Muscle of leg (tissue), 11 donors: Measurements from ENCODE around the gene OLA1. TPM values are rescaled to one million over a fixed set of nuclear protein-coding genes. Genes with fewer than 3 reads are reported as not detected.
"Not testable (repeated sequence)": the region's sequence is repeated elsewhere in the genome, so short reads cannot be mapped to it uniquely, and the experiment has no call there.

Source experiments
- DNase-seq: peaks from one replicate; pipeline ENCODE4 v3.0.0; 2013
- H3K27ac ChIP-seq: one replicate; pipeline ENCODE4 v1.5.1; 2013; ENCODE audit warnings: mild to moderate bottlenecking, low read length, control low read depth
- H3K27me3 ChIP-seq: one replicate; pipeline ENCODE4 v1.6.1; 2013; ENCODE audit warnings: low read length; ENCODE audit not compliant: control insufficient read depth, insufficient read depth
- H3K36me3 ChIP-seq: one replicate; pipeline ENCODE4 v1.6.1; 2013; ENCODE audit warnings: low read length; ENCODE audit not compliant: control insufficient read depth, insufficient read depth
- H3K4me1 ChIP-seq: one replicate; pipeline ENCODE4 v1.6.1; 2013; ENCODE audit warnings: low read length; ENCODE audit not compliant: control insufficient read depth, insufficient read depth
- H3K4me3 ChIP-seq: one replicate; pipeline ENCODE4 v1.5.1; 2013; ENCODE audit warnings: low read length, control low read depth
- H3K9me3 ChIP-seq: replicated peaks from 2 replicates; pipeline ENCODE4 v1.6.1; 2013; ENCODE audit warnings: low read depth, low read length; ENCODE audit not compliant: control insufficient read depth
- WGBS: methylation state at CpG from one replicate; pipeline ENCODE4 v1.1.5; 2013; ENCODE audit warnings: missing lambda C conversion rate; ENCODE audit not compliant: insufficient coverage; 5-methylcytosine and 5-hydroxymethylcytosine counted together
- polyA plus RNA-seq, 8 donors: library from polyadenylated mRNA; unstranded; fragments of 120-200 nt; gene quantifications; one replicate each; pipeline versions ENCODE4 v1.2.1 to v1.2.3, GENCODE V29; 2013; ENCODE audit warnings: inconsistent platforms in 1 of 8, low replicate concordance in 1 of 8; ENCODE audit not compliant: insufficient read length in 8 of 8, insufficient read depth in 1 of 8
- total RNA-seq: library from RNA; stranded (reverse); fragments of 120-200 nt; gene quantifications from one replicate; pipeline ENCODE4 v1.2.4, GENCODE V29; 2013

Gene OLA1
- total and polyA plus RNA-seq, 9 donors: 123 to 227 (median 186) TPM

DNA sequence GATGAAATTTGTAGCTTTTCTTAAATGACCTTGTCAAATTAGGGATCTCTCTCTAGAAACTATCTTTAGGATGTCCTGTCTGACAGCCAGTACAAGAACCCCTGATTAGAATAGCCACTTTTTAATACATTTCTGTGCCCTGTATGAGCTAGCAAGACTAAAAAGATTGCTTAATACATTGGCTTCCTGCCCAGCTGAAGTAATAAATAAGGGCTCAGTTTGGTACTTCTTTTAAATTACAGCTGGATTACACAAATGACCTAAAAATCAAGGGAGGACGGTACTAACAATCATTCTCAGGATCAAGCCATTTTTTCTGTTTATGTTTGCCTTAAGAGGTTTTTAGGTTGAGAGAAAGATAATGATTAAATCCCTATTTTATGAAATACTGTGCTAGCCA lies 11.6 kb upstream of the OLA1 start:
- Histone ChIP-seq H3K27me3 (peaks cover 2% of the 10 kb centered on the region), H3K9me3 (no peaks in the 10 kb centered on the region), H3K4me3 (no peak overlapping the region), H3K36me3 (no peaks in the 10 kb centered on the region), H3K4me1 (no peaks in the 10 kb centered on the region), H3K27ac (no peak overlapping the region)
- WGBS: no CpG with 5 or more reads among the region's 1 CpG
- peak; percentile 32 for DNase-seq

DNA sequence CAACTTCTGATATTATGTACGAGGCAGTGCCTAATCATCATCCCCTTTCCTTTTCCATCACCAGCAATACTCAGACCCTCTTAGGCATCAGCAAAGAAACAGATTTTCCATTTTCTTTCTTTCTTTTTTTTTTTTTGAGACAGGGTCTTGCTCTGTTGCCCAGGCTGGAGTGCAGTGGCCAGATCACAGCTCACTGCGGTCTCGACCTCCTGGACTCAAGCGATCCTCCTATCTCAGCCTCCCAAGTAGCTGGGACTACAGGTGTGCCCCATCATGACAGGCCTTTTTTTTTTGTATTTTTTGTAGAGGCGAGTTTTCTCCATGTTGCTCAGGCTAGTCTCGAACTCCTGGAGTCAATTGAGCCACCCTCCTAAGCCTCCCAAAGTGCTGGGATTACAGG lies 5.9 kb upstream of the OLA1 start:
- H3K36me3 ChIP-seq: no peaks in the 10 kb centered on the region
- no peaks in the 10 kb centered on the region for H3K27me3 ChIP-seq
- no CpG with 5 or more reads among the region's 6 CpGs for WGBS
- DNase-seq: no peak
- no peaks in the 10 kb centered on the region for H3K9me3 ChIP-seq
- H3K27ac ChIP-seq: no peak overlapping the region
- no peak overlapping the region for H3K4me3 ChIP-seq
- no peaks in the 10 kb centered on the region for H3K4me1 ChIP-seq

DNA sequence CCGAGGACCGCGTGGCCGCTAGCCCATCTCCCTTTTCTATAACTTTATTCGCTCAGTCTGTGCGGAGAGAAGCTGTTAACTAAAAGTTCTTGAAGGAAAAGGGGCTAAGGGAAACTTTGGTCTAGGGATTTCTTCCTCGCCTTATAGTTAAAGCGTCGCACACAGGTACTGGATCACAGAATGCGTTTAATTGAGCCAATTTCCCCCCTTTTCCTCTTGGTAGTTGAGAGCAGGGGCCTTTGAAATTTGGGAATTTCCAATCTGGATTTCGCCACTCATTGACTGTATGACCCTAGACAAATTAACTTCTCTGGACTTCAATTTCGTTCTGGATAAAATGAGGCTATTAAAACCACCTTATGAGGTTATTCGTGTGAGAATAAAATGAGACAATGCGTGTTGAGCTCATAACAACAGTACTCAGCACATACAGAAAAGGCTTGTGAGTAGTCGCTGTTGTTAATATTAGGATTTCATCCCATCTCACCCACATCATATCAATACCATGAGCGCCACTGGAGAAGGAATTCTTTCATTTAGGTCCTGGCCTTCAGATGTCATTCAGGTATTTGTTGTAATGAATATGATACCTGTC lies 763 bp upstream of the OLA1 start:
- peaks cover 5% of the 10 kb centered on the region for H3K36me3 ChIP-seq
- H3K9me3 ChIP-seq: no peaks in the 10 kb centered on the region
- H3K27ac ChIP-seq: peak overlapping the region; percentile 86
- no peak for DNase-seq
- H3K27me3 ChIP-seq: no peaks in the 10 kb centered on the region
- H3K4me3 ChIP-seq: peak overlapping the region; percentile 60
- peaks cover 11% of the 10 kb centered on the region for H3K4me1 ChIP-seq
- WGBS: no CpG with 5 or more reads among the region's 16 CpGs

DNA sequence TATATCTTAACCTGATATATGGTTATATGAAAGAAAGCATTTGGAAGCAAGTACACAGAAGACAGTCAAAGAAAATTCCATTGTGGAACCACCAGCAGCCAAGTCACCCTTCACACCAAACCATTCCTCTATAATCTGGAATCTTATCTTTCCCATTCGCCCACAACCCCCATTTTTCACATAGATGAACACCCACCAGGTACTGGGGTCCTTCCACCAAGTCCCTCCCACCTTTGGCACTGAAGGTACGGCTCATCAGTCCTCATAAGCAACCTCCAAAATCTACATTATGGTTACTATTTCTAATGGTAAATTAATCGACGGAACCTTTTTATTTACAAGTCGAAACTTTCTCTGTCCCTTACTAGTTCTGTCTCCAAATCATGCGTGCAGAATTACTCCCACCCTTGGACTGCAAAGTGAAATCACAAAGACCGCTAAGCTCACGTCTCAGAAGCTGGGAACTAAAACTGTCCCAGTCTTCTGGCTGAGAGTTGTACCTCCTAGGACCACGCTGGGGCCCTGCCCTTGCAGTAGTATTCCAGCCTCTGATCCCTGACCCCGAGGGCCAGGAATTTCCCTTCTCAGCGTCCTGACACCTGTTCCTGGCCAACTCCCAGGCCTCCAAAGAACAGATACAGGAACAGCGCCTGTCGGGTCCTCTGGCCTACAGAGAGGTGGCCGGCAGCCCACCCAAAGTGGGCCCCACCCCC lies 702 bp downstream of the OLA1 start:
- H3K4me3 ChIP-seq: peak overlapping the region; percentile 81
- peaks cover 7% of the 10 kb centered on the region for H3K36me3 ChIP-seq
- WGBS: 7% methylated on average over 11 of the region's 14 CpGs
- peak overlapping the region; percentile 90 for H3K27ac ChIP-seq
- no peaks in the 10 kb centered on the region for H3K9me3 ChIP-seq
- H3K4me1 ChIP-seq: peaks cover 11% of the 10 kb centered on the region
- no peaks in the 10 kb centered on the region for H3K27me3 ChIP-seq
- DNase-seq: peak; percentile 66

DNA sequence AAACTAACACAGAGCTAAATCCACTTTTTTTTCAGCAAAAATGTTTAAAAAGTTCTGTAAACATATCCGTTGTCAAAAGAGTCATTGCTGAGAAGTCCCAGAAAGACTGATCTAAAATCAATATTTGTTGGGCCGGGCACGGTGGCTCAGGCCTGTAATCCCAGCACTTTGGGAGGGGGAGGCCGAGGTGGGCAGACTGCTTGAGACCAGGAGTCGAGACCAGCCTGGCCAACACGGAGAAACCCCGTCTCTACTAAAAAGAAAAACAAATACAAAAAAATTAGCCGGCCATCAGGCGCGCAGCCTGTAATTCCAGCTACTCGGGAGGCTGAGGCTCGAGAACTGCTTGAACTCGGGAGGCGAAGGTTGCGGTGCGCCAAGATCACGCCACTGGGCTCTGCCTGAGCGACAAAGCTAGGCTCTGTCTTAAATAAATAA lies 1.4 kb downstream of the OLA1 start:
- WGBS: 89% methylated on average over 7 of the region's 18 CpGs
- DNase-seq: no peak
- Histone ChIP-seq H3K9me3 (no peaks in the 10 kb centered on the region), H3K27me3 (no peaks in the 10 kb centered on the region), H3K27ac (no peak overlapping the region), H3K4me1 (peaks cover 11% of the 10 kb centered on the region), H3K4me3 (no peak overlapping the region), H3K36me3 (peaks cover 11% of the 10 kb centered on the region)

DNA sequence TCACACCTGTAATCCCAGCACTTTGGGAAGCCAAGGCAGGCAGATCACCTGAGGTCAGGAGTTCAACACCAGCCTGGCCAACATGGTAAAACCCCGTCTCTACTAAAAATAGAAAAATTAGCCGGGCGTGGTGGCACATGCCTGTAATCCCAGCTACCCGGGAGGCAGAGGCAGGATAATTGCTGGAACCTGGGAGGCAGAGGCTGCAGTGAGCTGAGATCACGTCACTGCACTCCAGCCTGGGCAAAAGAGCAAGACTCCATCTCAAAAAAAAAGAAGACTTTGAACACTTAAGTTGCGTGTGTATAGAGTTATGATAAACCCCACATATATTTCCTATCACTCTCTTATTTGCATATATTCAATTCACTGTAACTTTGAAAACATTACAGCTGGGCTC lies 2.7 kb downstream of the OLA1 start:
- WGBS: 89% methylated on average over 3 of the region's 6 CpGs
- peaks cover 11% of the 10 kb centered on the region for H3K4me1 ChIP-seq
- peaks cover 13% of the 10 kb centered on the region for H3K36me3 ChIP-seq
- not testable (repeated sequence) for H3K9me3 ChIP-seq, H3K27me3 ChIP-seq, DNase-seq, H3K4me3 ChIP-seq, H3K27ac ChIP-seq

DNA sequence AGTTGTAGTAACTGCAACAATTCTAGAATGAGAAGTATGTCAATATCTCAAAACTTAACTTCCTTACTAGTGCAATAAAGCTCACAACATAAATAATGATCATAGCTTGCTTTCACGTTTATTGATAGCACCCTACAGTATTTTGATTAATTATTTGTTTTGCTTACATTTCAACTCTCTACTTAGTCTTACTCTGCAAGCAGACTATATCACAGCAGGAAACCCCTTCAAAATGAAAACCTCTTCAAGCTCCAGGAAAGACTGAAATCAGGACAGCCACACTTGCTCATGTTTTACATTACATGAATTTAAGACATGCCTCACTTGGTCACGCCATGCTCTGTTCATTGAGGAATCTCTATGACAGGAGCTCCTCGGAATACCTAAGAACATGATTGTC lies 3.3 kb downstream of the OLA1 start:
- 100% methylated on average over 1 of the region's 3 CpGs for WGBS
- H3K36me3 ChIP-seq: peaks cover 13% of the 10 kb centered on the region
- no peak for DNase-seq
- no peaks in the 10 kb centered on the region for H3K9me3 ChIP-seq
- peaks cover 11% of the 10 kb centered on the region for H3K4me1 ChIP-seq
- no peak overlapping the region for H3K4me3 ChIP-seq
- no peak overlapping the region for H3K27ac ChIP-seq
- H3K27me3 ChIP-seq: no peaks in the 10 kb centered on the region

DNA sequence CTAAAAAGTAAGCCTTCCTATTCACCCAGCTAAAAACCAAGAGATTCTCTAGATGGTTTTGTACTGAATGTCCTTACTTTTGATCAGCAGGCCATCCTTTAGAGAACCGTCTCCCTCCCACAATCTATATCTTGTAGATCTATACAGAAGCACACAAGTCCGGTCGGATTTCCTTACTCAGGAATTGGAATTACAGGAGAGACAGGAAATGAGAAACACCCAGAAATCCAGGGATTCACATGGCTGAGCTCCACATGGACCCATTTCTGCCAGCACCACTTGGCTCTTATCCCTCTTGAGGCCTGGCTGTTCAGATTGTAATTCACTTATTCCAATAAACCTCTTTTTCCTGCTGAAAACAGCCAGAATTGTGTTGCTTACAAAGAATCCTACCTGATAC lies 4.5 kb downstream of the OLA1 start:
- 20% methylated on average over 2 of the region's 3 CpGs for WGBS
- Histone ChIP-seq H3K9me3 (no peaks in the 10 kb centered on the region), H3K36me3 (peaks cover 13% of the 10 kb centered on the region), H3K27ac (no peak overlapping the region), H3K4me3 (no peak overlapping the region), H3K4me1 (peaks cover 8% of the 10 kb centered on the region), H3K27me3 (no peaks in the 10 kb centered on the region)
- DNase-seq: no peak

DNA sequence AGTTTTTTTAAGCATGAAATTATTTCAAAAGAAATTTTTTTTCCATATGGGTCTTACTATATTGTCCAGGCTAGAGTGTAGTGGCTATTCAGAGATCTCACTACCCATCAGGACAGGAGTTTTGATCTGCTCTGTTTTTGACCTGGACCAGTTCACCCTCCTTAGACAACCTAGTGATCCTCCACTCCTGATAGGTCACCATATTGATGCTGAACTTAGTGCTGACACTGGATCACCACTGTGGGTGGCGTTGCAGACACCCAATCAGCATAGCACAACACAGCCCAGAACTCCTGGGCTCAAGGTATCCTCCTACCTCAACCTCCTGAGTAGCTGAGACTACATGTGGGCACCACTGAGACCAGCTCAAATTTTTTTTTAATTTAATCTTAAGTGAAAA lies 8.2 kb downstream of the OLA1 start:
- no peaks in the 10 kb centered on the region for H3K9me3 ChIP-seq
- 100% methylated on average over 1 of the region's 1 CpG for WGBS
- no peak for DNase-seq
- H3K27ac ChIP-seq: no peak overlapping the region
- no peaks in the 10 kb centered on the region for H3K4me1 ChIP-seq
- H3K36me3 ChIP-seq: peaks cover 12% of the 10 kb centered on the region
- no peak overlapping the region for H3K4me3 ChIP-seq
- H3K27me3 ChIP-seq: no peaks in the 10 kb centered on the region

DNA sequence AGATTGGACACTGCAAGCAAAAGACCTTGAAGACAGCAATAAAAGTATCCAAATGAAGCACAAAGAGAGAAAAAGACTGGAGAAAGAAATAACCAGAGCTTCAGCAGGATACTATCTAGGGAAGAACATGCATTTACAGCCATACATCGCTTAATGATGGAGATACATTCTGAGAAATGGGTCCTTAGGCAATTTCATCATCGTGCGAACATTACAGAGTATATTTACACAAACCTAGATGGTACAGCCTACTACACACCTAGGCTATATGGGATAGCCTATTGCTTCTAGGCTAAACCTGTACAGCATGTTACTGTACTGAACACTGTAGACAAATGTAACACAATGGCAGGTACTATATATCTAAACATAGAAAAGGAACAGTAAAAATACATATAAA lies 11.9 kb downstream of the OLA1 start:
- no peak overlapping the region for H3K27ac ChIP-seq
- no peaks in the 10 kb centered on the region for H3K9me3 ChIP-seq
- WGBS: no CpG with 5 or more reads among the region's 3 CpGs
- H3K4me1 ChIP-seq: no peaks in the 10 kb centered on the region
- no peaks in the 10 kb centered on the region for H3K27me3 ChIP-seq
- H3K36me3 ChIP-seq: peaks cover 4% of the 10 kb centered on the region
- no peak for DNase-seq
- no peak overlapping the region for H3K4me3 ChIP-seq
